ENCODE results near the gene FDXR.

- TF ChIP-seq CTCF (IDR thresholded peaks at IDR 0.05; ENCODE audit: insufficient read depth, low read length) (no peak), GABPA (IDR thresholded peaks at IDR 0.05; ENCODE audit: low read depth) (no peak), POLR2AphosphoS5 (IDR thresholded peaks at IDR 0.05; ENCODE audit: low read depth) (no peak), REST (IDR thresholded peaks at IDR 0.05; ENCODE audit: insufficient replicate concordance, low read depth) (no peak), SPI1 (IDR thresholded peaks at IDR 0.05; ENCODE audit: borderline replicate concordance, low read depth) (peak; percentile 39; the same call in 1 of the 2 replicates)
Measured at GRCh38 chr17:74873874-74874614, 1.2 kb upstream of the FDXR start.
